H1 (cell line): ENCODE measurements around the gene TMUB1. TPM values are rescaled to one million over a fixed set of nuclear protein-coding genes. Genes with fewer than 3 reads are reported as not detected.

Source experiments
- CTCF ChIA-PET: fragments of 300-600 bp; sonication (Branson Sonifier 250); formaldehyde crosslinking; loops from one replicate; lab custom pipeline; 2021; ENCODE audit not compliant: partially characterized antibody; lab: Charles Lee
- POLR2A ChIA-PET: fragments of 300-600 bp; sonication (Branson Sonifier 250); formaldehyde crosslinking; loops from one replicate; lab custom pipeline; 2021; ENCODE audit warnings: inconsistent platforms; ENCODE audit not compliant: partially characterized antibody; lab: Charles Lee
- DNase-seq, 2 experiments: peaks; one replicate each; pipeline versions ENCODE4 v3.0.0 to v3.0.0-alpha.2; 2010 to 2022; ENCODE audit warnings: low spot score in 2 of 2, low read depth in 1 of 2, mixed read lengths in 1 of 2
- FAIRE-seq: peaks from 2 replicates; lab custom pipeline; 2011; peaks lifted over from hg19 to GRCh38; lab: Jason Lieb, UNC
- H2AFZ ChIP-seq: 2 replicates; pipeline ENCODE4 v1.8.1; 2012; ENCODE audit warnings: low read length, inconsistent platforms
- H2AK5ac ChIP-seq: 2 replicates; pipeline ENCODE4 v1.6.1; 2013; ENCODE audit warnings: low read depth, low read length
- H2BK120ac ChIP-seq: replicated peaks from 2 replicates; pipeline ENCODE3; 2013; ENCODE audit warnings: low read depth, low read length, inconsistent platforms
- H2BK12ac ChIP-seq: 2 replicates; pipeline ENCODE4 v1.6.1; 2013; ENCODE audit warnings: low read depth, low read length
- H2BK15ac ChIP-seq: 2 replicates; pipeline ENCODE4 v1.6.1; 2013; ENCODE audit warnings: low read length
- H2BK20ac ChIP-seq: 2 replicates; pipeline ENCODE4 v1.6.1; 2013; ENCODE audit warnings: low read length
- H2BK5ac ChIP-seq: 2 replicates; pipeline ENCODE4 v1.6.1; 2013; ENCODE audit warnings: low read depth, low read length
- H3K14ac ChIP-seq: 2 replicates; pipeline ENCODE4 v1.6.1; 2013; ENCODE audit warnings: inconsistent platforms; ENCODE audit not compliant: insufficient read length
- H3K18ac ChIP-seq: 2 replicates; pipeline ENCODE4 v1.6.1; 2013; ENCODE audit warnings: low read length; ENCODE audit errors: extremely low read depth
- H3K23ac ChIP-seq: 2 replicates; pipeline ENCODE4 v1.6.1; 2013; ENCODE audit warnings: inconsistent platforms; ENCODE audit not compliant: insufficient read length
- H3K23me2 ChIP-seq: 2 replicates; pipeline ENCODE4 v1.6.1; 2013; ENCODE audit warnings: low read depth, low read length
- H3K27ac ChIP-seq: 2 replicates; pipeline ENCODE4 v1.6.1; 2011; ENCODE audit warnings: low read depth, low read length, inconsistent platforms
- H3K27me3 ChIP-seq, 4 experiments: replicated peaks in 1 of 4; 1 replicate in 1 of 4; 2 replicates in 3 of 4; pipeline versions ENCODE4 v1.6.1 to v1.8.1; 2011 to 2013; ENCODE audit warnings: low read length in 3 of 4, mild to moderate bottlenecking in 3 of 4, inconsistent platforms in 2 of 4, mixed read lengths in 2 of 4, moderate library complexity in 1 of 4; ENCODE audit not compliant: control insufficient read depth in 3 of 4, insufficient read depth in 3 of 4; ENCODE audit errors: extremely low read depth in 1 of 4
- H3K36me3 ChIP-seq, 4 experiments: 2 replicates each; pipeline versions ENCODE4 v1.6.1 to v1.8.1; 2011 to 2013; ENCODE audit warnings: mild to moderate bottlenecking in 4 of 4, low read length in 3 of 4, moderate library complexity in 2 of 4, control low read depth in 1 of 4, inconsistent platforms in 1 of 4; ENCODE audit not compliant: insufficient read depth in 4 of 4, control insufficient read depth in 2 of 4
- H3K4ac ChIP-seq: replicated peaks from 2 replicates; pipeline ENCODE3; 2013; ENCODE audit warnings: low read length, low read depth, mixed read lengths, inconsistent platforms; ENCODE audit not compliant: insufficient read length
- H3K4me1 ChIP-seq, 4 experiments: replicated peaks in 1 of 4; 1 replicate in 1 of 4; 2 replicates in 3 of 4; pipeline versions ENCODE4 v1.6.1 to v1.8.1; 2011 to 2013; ENCODE audit warnings: low read length in 3 of 4, inconsistent platforms in 2 of 4, mixed read lengths in 1 of 4; ENCODE audit not compliant: insufficient read depth in 4 of 4, control insufficient read depth in 3 of 4
- H3K4me2 ChIP-seq, 2 experiments: 2 replicates each; pipeline versions ENCODE4 v1.6.1 to v1.8.1; 2011 to 2013; ENCODE audit warnings: low read depth in 2 of 2, low read length in 2 of 2, control low read depth in 1 of 2, inconsistent platforms in 1 of 2, mild to moderate bottlenecking in 1 of 2; ENCODE audit not compliant: insufficient read depth in 1 of 2
- H3K4me3 ChIP-seq, 4 experiments: fragments of 200-600, 300-600 bp in 1 of 4; sonication (generic), shearing (Covaris generic), sonication (Bioruptor Twin) in 1 of 4; 2 replicates each; pipeline versions ENCODE4 v1.5.1 to v1.8.1; 2011 to 2016; ENCODE audit warnings: low read length in 4 of 4, low read depth in 3 of 4, control low read depth in 2 of 4, inconsistent platforms in 2 of 4, mild to moderate bottlenecking in 2 of 4, mixed read lengths in 1 of 4, moderate library complexity in 1 of 4; ENCODE audit not compliant: insufficient read depth in 2 of 4; ENCODE audit errors: extremely low read depth in 1 of 4
- H3K56ac ChIP-seq: replicated peaks from 2 replicates; pipeline ENCODE3; 2013; ENCODE audit warnings: low read depth, mild to moderate bottlenecking, mixed read lengths, low read length, inconsistent platforms; ENCODE audit not compliant: insufficient read length
- H3K79me1 ChIP-seq: 2 replicates; pipeline ENCODE4 v1.6.1; 2013; ENCODE audit warnings: low read depth, low read length, control low read depth
- H3K79me2 ChIP-seq, 2 experiments: 2 replicates each; pipeline versions ENCODE4 v1.6.1 to v1.8.1; 2012 to 2013; ENCODE audit warnings: low read length in 2 of 2, mild to moderate bottlenecking in 2 of 2, inconsistent platforms in 1 of 2; ENCODE audit not compliant: insufficient read depth in 2 of 2, control insufficient read depth in 1 of 2
- H3K9ac ChIP-seq, 4 experiments: replicated peaks in 1 of 4; 1 replicate in 1 of 4; 2 replicates in 3 of 4; pipeline versions ENCODE4 v1.6.1 to v1.8.1; 2011 to 2013; ENCODE audit warnings: low read depth in 3 of 4, low read length in 3 of 4, control low read depth in 2 of 4, mild to moderate bottlenecking in 2 of 4, moderate library complexity in 2 of 4, inconsistent platforms in 1 of 4; ENCODE audit errors: extremely low read depth in 1 of 4
- H3K9me3 ChIP-seq, 2 experiments: 2 replicates each; pipeline versions ENCODE4 v1.6.1 to v1.8.1; 2012 to 2013; ENCODE audit warnings: mild to moderate bottlenecking in 2 of 2, moderate library complexity in 2 of 2, control low read depth in 1 of 2, inconsistent platforms in 1 of 2, low read depth in 1 of 2, low read length in 1 of 2, mixed read lengths in 1 of 2; ENCODE audit not compliant: insufficient read depth in 2 of 2
- H4K20me1 ChIP-seq, 2 experiments: replicated peaks in 1 of 2; 2 replicates each; pipeline versions ENCODE3 to v1.8.1; 2011 to 2013; ENCODE audit warnings: inconsistent platforms in 2 of 2, low read length in 2 of 2, mild to moderate bottlenecking in 1 of 2; ENCODE audit not compliant: insufficient read depth in 2 of 2, control insufficient read depth in 1 of 2
- H4K5ac ChIP-seq: 2 replicates; pipeline ENCODE4 v1.6.1; 2013; ENCODE audit warnings: low read length, low read depth, mixed read lengths, inconsistent platforms; ENCODE audit not compliant: insufficient read length
- H4K8ac ChIP-seq: 2 replicates; pipeline ENCODE4 v1.8.0; 2013; ENCODE audit warnings: mild to moderate bottlenecking, moderate library complexity, low read length, inconsistent platforms; ENCODE audit not compliant: insufficient read depth; ENCODE audit errors: extremely low read depth
- H4K91ac ChIP-seq: replicated peaks from 2 replicates; pipeline ENCODE3; 2013; ENCODE audit warnings: low read length, mixed read lengths, inconsistent platforms; ENCODE audit not compliant: insufficient read length
- ATF3 ChIP-seq: IDR thresholded peaks from 2 replicates; pipeline ENCODE4 v1.6.1; 2011; ENCODE audit warnings: low read depth, mild to moderate bottlenecking, low read length; ENCODE audit not compliant: insufficient read depth
- BACH1 ChIP-seq: IDR thresholded peaks from 2 replicates; pipeline ENCODE4 v1.6.1; 2012; ENCODE audit warnings: low read length, improper control_type of control experiment
- EZH2 ChIP-seq: fragments of 200-600 bp; sonication (generic); IDR thresholded peaks from 2 replicates; pipeline ENCODE4 v1.7.1; 2012; ENCODE audit warnings: low read depth, mild to moderate bottlenecking, moderate library complexity, low read length, inconsistent platforms; ENCODE audit not compliant: severe bottlenecking
- PHF8 ChIP-seq: fragments of 200-600 bp; sonication (generic); conservative IDR thresholded peaks from 2 replicates; pipeline ENCODE4 v1.7.1; 2012; ENCODE audit warnings: low read depth, mild to moderate bottlenecking, inconsistent platforms, low read length, moderate library complexity
- POLR2A ChIP-seq, 2 experiments: IDR thresholded peaks; 1 replicate in 1 of 2; 2 replicates in 1 of 2; pipeline ENCODE4 v1.6.1; 2011; ENCODE audit warnings: low read depth in 2 of 2, low read length in 2 of 2, mild to moderate bottlenecking in 2 of 2; ENCODE audit errors: control extremely low read depth in 1 of 2
- RBBP5 ChIP-seq: IDR thresholded peaks from 2 replicates; pipeline ENCODE4 v1.7.1; 2012; ENCODE audit warnings: low read depth, mild to moderate bottlenecking, inconsistent platforms, low read length, moderate library complexity, borderline replicate concordance
- TAF7 ChIP-seq: optimal IDR thresholded peaks from 2 replicates; pipeline ENCODE3; 2011; ENCODE audit warnings: low read depth, mild to moderate bottlenecking, inconsistent platforms, low read length, moderate library complexity, borderline replicate concordance
- TBP ChIP-seq: IDR thresholded peaks from 2 replicates; pipeline ENCODE4 v1.6.1; 2011; ENCODE audit warnings: low read depth, low read length, improper control_type of control experiment
- TCF12 ChIP-seq: IDR thresholded peaks from 2 replicates; pipeline ENCODE4 v1.6.1; 2011; ENCODE audit warnings: low read depth, mild to moderate bottlenecking, low read length
- YY1 ChIP-seq: IDR thresholded peaks from 2 replicates; pipeline ENCODE4 v1.6.1; 2011; ENCODE audit warnings: low read depth, mild to moderate bottlenecking, low read length
- WGBS, 2 experiments: shearing (Covaris generic) in 1 of 2; methylation state at CpG; one replicate each; pipeline versions ENCODE4 v1.1.6 to v1.1.7; 2013 to 2015; ENCODE audit warnings: low lambda C conversion rate in 2 of 2, mixed read lengths in 2 of 2, inconsistent platforms in 1 of 2, low coverage in 1 of 2, missing lambda C conversion rate in 1 of 2; ENCODE audit not compliant: insufficient replicate concordance in 2 of 2, insufficient coverage in 1 of 2, insufficient read length in 1 of 2; ENCODE audit errors: extremely low coverage in 1 of 2, missing lambda C conversion rate in 1 of 2; 5-methylcytosine and 5-hydroxymethylcytosine counted together
- polyA plus RNA-seq, 7 experiments: library from polyadenylated mRNA; depleted of rRNA in 3 of 7; stranded (reverse) in 5 of 7; unstranded in 2 of 7; fragments of >200 nt in 5 of 7; fragments of 200-250 nt in 2 of 7; gene quantifications; 1 replicate in 5 of 7; 2 replicates in 1 of 7; 4 replicates in 1 of 7; pipeline versions ENCODE4 v1.2.1 to v1.2.3, GENCODE V29; 2011 to 2013; ENCODE audit warnings: missing spikeins in 2 of 7, mixed read lengths in 2 of 7
- total RNA-seq: library from RNA; stranded (reverse); fragmentation: NEBNext Ultra II Directional; extraction: Animal tissue kit (Norgen Biotek cat#: 25700); gene quantifications from 2 replicates; pipeline ENCODE4 v1.2.1, GENCODE V29; 2021

The TMUB1 gene
- total and polyA plus RNA-seq, 2 of the 8 experiments (the other 6 are each of a cell fraction or from before 2014, with no cell fraction given) = 41.4 to 56.2 TPM

- no peak for FAIRE-seq
- H3K79me2 ChIP-seq = peaks cover 0 to under 1% of the 10 kb centered on the region in 2 experiments; a peak in 1 of 4 replicates
- no peak overlapping the region for H3K56ac ChIP-seq
- H3K4me3 ChIP-seq = peak overlapping the region; percentile 59 to 91 (median 78)
- H3K79me1 ChIP-seq = 0 out of 2 replicates have a peak, but pooled peaks cover 3% of the 10 kb centered on the region
- H2AK5ac ChIP-seq = no peak overlapping the region
- no peak overlapping the region for H2BK120ac ChIP-seq
- H3K14ac ChIP-seq = no peak overlapping the region
- no peaks in the 10 kb centered on the region for H3K9me3 ChIP-seq
- peaks cover 9 to 41% (median 29%) of the 10 kb centered on the region in 4 experiments for H3K4me1 ChIP-seq
- no peak overlapping the region for H3K23ac ChIP-seq
- peak overlapping the region; percentile 86 to 98 for H3K4me2 ChIP-seq
- H2BK20ac ChIP-seq = no peak overlapping the region; the same call in 1 of the 2 replicates
- peaks cover 30% of the 10 kb centered on the region for H3K23me2 ChIP-seq
- H2BK5ac ChIP-seq = peak overlapping the region; percentile 71; the same call in 1 of the 2 replicates
- peak; percentile 98 to 99 for DNase-seq
- 0 out of 2 replicates have a peak overlapping the region, but pooled peaks have one; percentile 29 for H4K8ac ChIP-seq
- no peak overlapping the region for H2BK12ac ChIP-seq
- peak overlapping the region; percentile 89 for H3K4ac ChIP-seq
- ChIA-PET POLR2A (interaction anchor here (1.0 to 2.5 kb wide), 10 partner anchors 11 to 48 kb away, joined by 3 to 7 read pairs (median 3); partner anchors contain the start of genes ABCB8, FASTK and TMUB1), CTCF (interaction anchor here (0.7 to 9.7 kb wide), 13 partner anchors 9 to 66 kb away, joined by 3 to 88 read pairs (median 5); partner anchors contain the start of genes ABCB8 and FASTK)
- 7% methylated on average over 46 of the region's 46 CpGs; no CpG with 5 or more reads in 1 of the 2 experiments for WGBS, 2 experiments
- peak overlapping the region; percentile 19; the same call in 1 of the 2 replicates for H2BK15ac ChIP-seq
- H4K91ac ChIP-seq = peak overlapping the region; percentile 36
- H3K27me3 ChIP-seq = peaks cover 0 to 9% (median 4%) of the 10 kb centered on the region in 4 experiments; a peak in 5 of 7 replicates
- H3K18ac ChIP-seq = peak overlapping the region; percentile 68
- peaks cover 0 to 4% of the 10 kb centered on the region in 2 experiments for H4K20me1 ChIP-seq
- peak overlapping the region; percentile 55 for H4K5ac ChIP-seq
- H3K9ac ChIP-seq = peak overlapping the region in 2 of 4 experiments; percentile 26 to 29; a peak in 2 of 7 replicates
- no peaks in the 10 kb centered on the region for H3K36me3 ChIP-seq
- peak overlapping the region; percentile 61; the same call in 1 of the 2 replicates for H3K27ac ChIP-seq
- peak overlapping the region; percentile 47; the same call in 1 of the 2 replicates for H2AFZ ChIP-seq
- no peak for TF ChIP-seq TAF7
- TF ChIP-seq YY1 = peak; percentile 65
- 0 out of 2 replicates have a peak, but pooled peaks have one; percentile 4 for TF ChIP-seq TBP
- peak in 1 of 2 experiments; percentile 49; a peak in 1 of 3 replicates for TF ChIP-seq POLR2A (IDR thresholded peaks at IDR 0.05; ENCODE audit: control extremely low read depth in 1 of 2, low read depth in 2 of 2, low read length in 2 of 2)
- TF ChIP-seq PHF8 = 0 out of 2 replicates have a peak, but pooled peaks have one; percentile 37
- TF ChIP-seq TCF12 = 0 out of 2 replicates have a peak, but pooled peaks have one; percentile 51
- TF ChIP-seq RBBP5 = no peak
- TF ChIP-seq ATF3 = no peak
- no peak for TF ChIP-seq BACH1
- TF ChIP-seq EZH2 = peak; percentile 34
Measured at GRCh38 chr7:151057989-151058780, 25.1 kb downstream of the TMUB1 start.
